ENCODE data around the gene LOX.

GRCh38 chr5:122053181-122054109 is 24.6 kb downstream of the LOX start:
- no peak for TF ChIP-seq REST (IDR thresholded peaks at IDR 0.05; ENCODE audit: unreplicated experiment)
- TF ChIP-seq CTCF (conservative IDR thresholded peaks at IDR 0.05; ENCODE audit: low read depth in 2 of 2) = no peak
- no peak for TF ChIP-seq EZH2 (IDR thresholded peaks at IDR 0.05; ENCODE audit: low read depth, unreplicated experiment)
- no peak for TF ChIP-seq ZNF114 (CRISPR knock-in tag; IDR thresholded peaks at IDR 0.05)
- no peak for TF ChIP-seq CREB1 (CRISPR knock-in tag; IDR thresholded peaks at IDR 0.05; ENCODE audit: low read depth)
- TF ChIP-seq STAT1 (IDR thresholded peaks at IDR 0.05; ENCODE audit: unreplicated experiment) = no peak
- TF ChIP-seq EZH2phosphoT487 (IDR thresholded peaks at IDR 0.05; ENCODE audit: unreplicated experiment) = no peak
- no peak for TF ChIP-seq ETS1 (IDR thresholded peaks at IDR 0.05)
- TF ChIP-seq POLR2AphosphoS5 (IDR thresholded peaks at IDR 0.05; ENCODE audit: low read depth) = no peak
- TF ChIP-seq ZNF462 (CRISPR knock-in tag; IDR thresholded peaks at IDR 0.05) = no peak
- TF ChIP-seq JUNB (IDR thresholded peaks at IDR 0.05; ENCODE audit: unreplicated experiment) = no peak

All from GM23338 (cell line).